Right renal cortex interstitium (tissue), 3 donors: ENCODE measurements around the gene HOXA6. TPM values are rescaled to one million over a fixed set of nuclear protein-coding genes. Genes with fewer than 3 reads are reported as not detected.

Experiments used
- DNase-seq, 3 donors: peaks; one replicate each; pipeline ENCODE4 v3.0.0-alpha.2; 2013; ENCODE audit warnings: low read depth in 3 of 3, low spot score in 2 of 3
- polyA plus RNA-seq, 3 donors: library from polyadenylated mRNA; unstranded; fragments of 120-200 nt; gene quantifications; one replicate each; pipeline ENCODE4 v1.2.1, GENCODE V29; 2013; ENCODE audit not compliant: insufficient read length in 3 of 3

Gene HOXA6
- polyA plus RNA-seq, 3 donors: 18.7 to 24.4 (median 22.0) TPM

DNA sequence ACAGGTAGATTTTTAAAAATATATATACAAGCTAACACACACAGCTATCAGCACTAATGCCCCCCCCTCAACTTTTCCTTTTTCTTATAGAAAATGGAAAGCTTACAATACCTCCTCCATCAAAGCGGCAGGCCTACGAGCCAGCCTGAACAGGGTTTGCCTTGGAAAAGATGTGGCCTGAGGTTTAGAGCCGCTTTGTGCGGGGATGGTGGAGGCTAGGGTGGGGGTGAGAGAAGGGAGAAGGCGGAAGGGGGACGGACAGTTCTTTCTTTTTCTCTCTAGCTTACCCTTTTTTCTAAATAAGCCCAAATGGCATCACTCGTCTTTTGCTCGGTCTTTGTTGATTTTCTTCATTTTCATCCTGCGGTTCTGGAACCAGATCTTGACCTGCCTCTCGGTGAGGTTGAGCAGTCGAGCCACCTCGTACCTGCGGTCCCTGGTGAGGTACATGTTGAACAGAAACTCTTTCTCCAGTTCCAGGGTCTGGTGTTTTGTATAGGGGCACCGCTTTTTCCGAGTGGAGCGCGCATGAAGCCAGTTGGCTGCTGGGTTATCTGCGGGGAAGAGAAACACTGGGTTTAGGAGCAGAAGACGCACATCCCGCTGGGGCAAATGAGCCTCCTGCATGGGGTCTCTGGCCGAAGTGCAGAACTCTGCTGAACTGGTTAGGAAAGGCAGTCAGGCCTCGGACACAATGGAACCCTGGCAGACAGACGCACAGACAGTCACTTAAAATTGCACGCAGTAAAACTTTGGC, 15.9 kb upstream of the HOXA6 start:
- DNase-seq: no peak

DNA sequence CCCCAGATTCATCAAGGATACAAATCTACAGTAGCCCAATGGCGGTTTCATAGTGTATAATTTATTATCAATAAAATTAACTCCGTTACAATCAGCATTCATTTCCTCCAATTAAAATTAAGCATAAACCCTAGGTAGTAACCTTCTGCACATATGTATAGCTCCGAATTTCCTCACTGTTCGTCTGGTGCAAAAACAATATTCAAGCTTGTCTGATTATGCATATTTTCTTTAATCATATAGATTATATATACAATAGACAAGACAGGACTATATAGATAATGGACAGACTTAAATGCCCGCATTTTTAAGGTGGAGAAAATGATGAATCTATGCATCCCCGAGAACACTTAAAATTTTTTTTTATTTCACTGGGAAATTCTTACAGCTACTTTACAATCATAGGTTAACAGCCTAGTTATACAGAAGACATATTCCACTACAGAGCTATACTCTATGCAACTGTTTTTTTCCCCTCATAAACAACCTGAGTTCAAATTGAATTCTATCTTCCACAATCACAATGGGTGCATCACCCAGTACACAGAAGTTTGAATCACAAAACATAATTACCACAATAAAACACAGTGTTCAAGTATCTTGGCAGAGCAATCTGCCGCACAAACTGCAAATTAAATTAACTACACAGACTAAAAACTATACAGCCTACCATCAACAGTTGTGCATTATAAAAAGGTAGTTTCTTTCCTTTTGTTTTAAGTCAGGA, 15.2 kb upstream of the HOXA6 start:
- no peak for DNase-seq

DNA sequence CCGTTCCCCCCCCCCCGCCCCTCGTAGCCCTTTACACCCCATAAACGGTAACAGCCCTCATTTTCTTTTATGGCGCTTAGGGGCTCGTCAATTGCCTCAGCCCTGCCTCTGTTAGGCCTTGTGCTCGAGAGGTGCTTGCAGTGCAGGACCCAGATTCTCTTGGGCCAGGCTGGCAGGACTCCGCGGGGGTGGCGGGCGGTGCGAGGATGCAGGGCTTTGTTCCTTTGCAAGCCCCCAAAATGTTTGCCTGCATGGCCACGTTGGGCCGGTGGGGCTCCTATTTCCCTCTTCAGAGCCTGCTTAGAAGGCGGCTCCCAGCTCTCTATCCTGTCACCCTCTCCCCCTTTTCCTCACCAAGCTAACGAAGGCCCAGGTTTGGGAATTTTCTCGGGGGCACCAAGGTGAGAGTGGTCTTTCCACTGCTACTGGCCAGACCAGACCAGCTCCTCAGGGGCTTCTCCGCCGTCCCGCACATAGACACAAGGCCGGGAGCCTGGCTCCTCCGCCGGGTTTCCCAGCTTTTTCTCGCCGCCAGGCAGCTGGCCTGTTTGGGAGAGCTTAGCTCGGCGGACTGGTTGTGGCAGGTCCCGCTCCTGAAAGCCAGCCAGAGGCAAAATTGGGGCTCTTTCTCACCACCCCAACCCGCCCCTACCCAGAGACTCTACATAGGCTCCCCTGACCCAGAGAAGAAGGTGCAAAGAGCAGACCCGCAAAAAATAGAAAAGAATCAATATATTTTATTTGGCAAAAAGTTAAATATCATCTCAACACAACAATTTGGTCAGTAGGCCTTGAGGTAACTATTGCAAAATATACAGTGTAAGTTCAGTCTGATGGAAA, 14.4 kb upstream of the HOXA6 start:
- no peak for DNase-seq

DNA sequence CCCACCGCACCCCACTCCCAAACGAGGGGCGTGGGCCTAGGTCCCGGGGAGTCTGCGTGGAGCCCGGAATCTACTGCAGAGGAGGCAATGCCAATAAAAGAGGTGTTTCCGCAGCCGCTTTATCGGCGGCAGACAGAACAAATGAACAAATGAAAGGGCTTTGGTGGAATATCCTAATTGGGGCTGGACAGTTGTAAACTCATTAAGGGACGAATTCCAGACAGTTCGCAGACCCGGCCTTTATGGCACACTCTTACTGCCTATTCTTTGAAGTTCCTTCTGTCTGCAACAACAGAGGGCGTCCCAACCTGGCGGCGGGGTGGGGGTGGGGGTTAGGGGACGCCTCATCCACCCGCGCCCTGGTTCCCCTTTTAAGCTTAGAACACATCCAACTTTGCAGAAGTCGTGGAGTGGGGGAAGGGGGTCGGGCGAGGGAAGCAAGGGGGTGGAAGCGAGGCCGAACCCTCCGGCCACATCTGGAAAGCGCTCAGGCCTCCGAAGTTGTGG, 13.7 kb upstream of the HOXA6 start:
- no peak for DNase-seq

DNA sequence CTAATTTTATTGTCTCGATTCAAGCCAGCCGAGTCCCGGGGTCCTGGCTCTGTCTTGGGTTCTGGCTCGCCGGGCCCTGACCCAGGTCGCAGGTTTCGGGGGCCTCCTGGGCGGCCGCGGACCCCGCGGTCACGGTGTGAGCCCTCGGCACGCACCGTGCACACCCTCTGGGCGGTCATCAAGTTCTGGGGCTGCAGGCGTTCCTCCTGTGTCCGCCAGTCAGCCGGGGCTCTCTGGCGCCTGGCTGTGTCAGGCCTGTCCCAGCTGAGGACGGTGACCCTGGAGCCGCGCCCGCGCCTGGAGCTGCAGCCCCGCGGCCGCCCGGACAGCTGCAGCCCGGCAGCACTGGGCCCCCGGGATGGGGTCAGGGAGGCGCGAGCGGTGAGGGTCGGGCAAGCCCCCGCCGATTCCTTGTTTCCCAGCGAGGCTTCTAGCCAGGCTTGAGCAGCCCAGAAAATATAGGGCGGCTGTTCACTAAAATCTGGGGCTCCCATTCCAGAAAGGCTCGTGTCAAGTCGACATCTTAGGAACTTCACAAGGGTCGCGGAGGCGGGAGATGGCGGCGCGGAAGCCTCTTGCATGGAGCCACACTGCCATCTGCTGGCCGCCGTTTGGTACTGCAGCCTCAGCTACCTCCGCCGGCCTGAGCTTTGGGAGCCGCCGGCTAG, 13.1 kb upstream of the HOXA6 start:
- DNase-seq: peak in 2 of 3 donors; percentile 88 to 91

DNA sequence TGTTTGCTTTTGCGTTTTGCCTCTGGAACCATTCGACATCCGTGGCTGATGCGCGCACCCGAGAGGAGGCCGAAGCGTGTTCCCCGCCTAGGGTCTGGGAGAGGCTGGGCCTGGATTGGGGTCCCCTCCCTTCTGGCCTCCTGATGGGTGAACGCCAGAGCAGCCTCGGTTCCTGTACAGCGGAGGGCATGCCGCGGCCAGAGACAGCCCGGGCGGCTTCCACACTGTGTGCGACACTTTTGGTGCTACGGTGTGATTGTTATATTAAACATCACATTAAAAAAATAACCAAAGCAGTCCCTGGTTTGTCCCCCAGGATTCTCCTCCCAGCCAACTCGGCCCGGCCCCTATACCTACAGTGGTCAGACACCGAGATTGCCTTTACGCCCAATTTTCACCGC, 12.6 kb upstream of the HOXA6 start:
- DNase-seq: no peak

DNA sequence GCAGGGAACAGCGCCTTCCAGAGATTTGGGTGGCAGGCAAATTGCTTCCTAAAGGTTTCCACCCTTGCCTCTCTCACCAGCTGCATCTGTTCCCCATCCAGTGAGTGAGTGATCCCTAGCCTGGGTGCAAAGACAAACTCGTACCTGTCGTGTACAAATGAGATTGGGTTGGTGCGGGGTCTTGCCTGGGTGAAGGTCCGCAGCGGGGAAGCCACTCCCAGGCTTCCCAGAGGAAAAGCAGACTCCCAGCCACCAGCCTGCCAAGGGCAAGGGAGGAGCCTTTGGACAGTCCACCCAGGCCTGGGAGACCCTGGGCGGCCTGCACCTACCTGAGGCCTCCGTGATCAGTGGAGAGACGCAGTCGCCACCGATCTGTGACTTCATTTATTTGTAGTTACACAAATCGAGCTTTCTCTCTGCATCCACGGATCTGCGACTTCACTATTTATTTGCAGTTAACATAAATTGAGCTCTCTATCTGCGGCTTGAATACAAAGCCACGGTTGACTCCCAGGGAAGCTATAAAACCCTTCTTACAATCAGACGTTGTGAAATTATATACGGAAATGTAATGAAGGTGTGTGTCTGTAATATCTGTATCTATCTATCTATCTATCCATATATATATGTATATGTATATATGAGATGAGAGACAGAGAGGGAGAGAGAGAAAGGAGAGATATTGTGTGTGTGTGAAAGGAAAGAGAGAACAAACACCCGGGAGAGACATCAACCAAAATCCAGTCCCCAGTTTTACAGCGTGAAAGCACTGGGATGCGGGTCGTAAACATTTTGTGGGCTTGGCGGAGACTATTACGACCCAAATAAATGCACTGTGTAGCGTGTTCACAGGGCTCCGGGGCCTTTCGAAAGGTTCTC, 11.9 kb upstream of the HOXA6 start:
- DNase-seq: no peak

DNA sequence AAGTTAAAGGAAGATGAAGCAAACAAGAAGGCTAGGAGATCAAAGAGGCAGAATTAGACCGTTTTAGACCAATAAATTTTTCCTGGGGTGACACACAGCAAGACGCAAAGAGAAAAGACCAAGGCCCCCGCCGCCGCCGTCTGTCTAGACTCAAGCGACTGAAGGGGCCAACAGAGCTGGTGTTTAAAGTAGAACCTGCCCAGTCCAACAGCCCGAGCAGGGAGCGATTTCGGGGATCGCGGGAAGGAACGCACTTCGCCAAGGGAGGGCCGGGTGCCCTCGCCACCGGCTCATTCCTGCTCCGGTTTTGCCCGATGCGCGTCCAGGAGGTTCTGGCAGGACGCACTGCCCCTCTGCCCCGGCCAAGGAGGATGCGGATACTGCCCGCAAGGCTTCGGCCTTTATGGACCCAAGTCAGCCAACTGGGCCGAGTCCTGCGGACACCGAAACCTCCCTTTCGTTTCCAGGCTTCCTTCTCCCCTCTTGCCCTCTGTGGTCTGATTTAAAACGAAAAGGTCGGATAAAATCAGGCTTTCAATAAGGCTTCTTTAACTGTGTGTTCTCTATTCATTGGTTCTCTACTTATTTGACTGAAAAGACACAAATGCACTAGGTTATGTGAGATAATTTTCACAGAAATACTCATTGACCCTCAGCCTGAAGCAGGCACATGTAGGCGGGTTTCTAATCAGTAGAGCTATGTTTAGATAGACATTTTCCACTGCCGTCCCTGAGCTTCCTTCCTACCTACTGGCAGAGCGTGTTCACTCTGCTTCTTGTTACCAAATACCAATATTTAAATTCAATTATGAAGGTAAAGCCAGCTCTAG, 11.1 kb upstream of the HOXA6 start:
- no peak for DNase-seq

DNA sequence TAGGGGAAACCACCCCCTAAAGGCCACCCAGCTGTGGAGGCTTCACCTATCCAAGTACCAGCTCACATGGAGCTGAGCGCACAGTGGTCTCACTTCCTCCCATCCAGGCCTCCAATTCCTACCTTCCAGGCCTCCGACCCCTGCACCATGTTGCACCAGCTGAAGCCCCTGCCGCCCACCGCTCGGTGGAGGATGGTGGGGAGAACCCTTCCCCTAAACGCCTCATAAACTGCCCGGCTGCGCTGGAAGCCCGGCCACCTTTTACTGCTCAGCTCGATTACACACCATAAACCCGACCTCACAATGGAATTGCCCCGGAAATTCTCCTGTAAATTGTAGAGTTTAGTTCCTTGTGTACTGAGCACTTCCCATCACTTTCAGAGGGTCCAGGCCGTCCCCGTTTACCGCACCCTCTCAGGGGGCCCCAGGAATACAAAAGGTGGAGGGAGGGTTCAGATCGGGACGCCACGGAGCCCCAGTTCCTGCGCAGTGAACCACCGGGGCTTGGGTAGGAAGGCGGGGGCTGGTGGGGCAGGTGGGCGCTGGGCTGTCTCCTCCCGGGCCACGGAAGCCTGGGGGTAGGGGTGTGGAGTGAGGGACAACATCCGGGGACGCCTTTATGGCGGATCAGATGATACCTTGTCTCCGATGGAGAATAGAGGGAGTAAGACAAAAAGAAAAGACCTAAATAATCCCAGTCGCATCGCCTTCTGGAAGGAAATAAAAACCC, 10.3 kb upstream of the HOXA6 start:
- no peak for DNase-seq

DNA sequence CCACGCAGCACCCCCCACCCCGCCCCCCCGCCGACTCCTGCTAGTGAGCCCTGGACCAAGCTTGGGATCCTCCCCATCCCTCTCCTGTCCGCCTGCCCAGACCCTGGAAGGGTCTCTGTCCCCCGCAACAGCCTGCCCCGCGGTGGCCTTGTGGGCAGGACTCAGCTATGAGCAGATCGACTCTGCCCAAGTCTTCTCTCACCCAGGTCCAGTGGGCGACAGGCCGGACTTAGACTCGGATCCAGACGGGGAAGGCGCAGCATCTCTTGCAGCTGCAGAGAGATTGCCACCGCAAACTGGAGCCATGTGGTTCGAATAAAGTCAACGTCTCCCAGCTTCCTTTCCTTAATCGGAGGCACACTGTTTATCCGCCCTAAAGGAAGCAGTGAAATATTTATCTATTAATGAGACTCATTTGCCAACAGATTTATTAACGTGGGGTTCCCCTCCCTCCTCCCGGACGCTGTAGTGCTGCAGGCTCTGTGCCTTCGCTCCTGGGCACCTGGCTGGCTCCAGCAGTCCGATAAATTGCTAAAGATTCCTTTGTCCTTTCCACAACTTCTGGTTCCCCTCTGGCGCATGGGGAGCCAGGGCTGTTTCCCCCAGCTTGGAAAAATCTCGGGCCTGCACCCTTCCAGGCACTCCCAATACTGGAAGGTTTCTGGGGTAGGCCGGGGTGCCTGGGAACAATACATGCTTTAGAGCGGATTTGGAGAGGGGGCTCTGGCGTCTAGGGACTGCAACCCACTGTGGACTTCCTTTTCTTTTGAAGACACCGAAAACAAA, 9.5 kb upstream of the HOXA6 start:
- DNase-seq: no peak

DNA sequence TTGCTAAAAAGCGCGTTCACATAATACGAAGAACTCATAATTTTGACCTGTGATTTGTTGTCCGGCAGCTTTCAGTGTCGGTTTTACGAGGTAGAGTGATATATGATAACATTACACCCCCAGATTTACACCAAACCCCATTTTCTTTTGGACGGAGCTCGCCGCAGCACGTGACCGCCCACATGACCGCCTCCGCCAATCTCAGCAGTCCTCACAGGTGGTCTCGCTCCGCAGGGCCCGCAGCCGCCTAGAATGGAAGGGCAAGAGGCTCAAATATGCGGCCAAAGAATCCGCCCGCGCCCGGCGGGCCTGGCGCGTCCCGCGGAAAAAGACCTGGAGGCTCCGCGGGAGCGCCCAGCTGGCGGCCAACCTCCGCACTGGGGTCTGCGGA, 8.9 kb upstream of the HOXA6 start, which contains the start of gene HOXA7:
HOXA7 (minus strand) TSS at position 168 of the 391 bp plus-strand sequence; CDS start at position 38, 130 bp downstream.
- peak in 1 of 3 donors; percentile 88 for DNase-seq

DNA sequence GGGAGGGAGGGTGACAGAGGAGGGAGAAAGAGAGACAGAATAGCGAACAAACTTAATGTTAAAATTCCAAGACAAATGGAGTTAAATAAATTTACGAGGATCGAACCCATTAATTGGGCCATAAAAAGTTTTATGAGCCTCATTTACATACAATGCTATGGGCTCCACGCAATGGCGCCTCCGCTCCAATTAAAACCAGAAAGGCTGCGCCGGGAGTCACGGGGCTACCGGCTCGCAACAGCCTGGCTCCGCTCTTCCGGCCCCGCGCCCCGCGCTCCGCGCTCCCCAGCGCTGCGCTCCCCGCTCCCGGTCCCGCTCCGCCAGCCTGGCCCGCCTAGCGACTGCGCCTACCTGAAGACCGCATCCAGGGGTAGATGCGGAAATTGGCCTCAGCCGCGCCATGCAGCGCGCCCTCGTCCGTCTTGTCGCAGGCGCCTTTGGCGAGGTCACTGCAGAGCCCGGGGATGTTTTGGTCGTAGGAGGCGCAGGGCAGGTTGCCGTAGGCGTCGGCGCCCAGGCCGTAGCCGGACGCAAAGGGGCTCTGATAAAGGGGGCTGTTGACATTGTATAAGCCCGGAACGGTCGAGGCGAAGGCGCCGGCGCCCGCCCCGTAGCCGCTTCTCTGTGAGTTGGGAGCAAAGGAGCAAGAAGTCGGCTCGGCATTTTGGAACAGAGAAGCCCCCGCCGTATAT, 8.4 kb upstream of the HOXA6 start:
- no peak for DNase-seq

DNA sequence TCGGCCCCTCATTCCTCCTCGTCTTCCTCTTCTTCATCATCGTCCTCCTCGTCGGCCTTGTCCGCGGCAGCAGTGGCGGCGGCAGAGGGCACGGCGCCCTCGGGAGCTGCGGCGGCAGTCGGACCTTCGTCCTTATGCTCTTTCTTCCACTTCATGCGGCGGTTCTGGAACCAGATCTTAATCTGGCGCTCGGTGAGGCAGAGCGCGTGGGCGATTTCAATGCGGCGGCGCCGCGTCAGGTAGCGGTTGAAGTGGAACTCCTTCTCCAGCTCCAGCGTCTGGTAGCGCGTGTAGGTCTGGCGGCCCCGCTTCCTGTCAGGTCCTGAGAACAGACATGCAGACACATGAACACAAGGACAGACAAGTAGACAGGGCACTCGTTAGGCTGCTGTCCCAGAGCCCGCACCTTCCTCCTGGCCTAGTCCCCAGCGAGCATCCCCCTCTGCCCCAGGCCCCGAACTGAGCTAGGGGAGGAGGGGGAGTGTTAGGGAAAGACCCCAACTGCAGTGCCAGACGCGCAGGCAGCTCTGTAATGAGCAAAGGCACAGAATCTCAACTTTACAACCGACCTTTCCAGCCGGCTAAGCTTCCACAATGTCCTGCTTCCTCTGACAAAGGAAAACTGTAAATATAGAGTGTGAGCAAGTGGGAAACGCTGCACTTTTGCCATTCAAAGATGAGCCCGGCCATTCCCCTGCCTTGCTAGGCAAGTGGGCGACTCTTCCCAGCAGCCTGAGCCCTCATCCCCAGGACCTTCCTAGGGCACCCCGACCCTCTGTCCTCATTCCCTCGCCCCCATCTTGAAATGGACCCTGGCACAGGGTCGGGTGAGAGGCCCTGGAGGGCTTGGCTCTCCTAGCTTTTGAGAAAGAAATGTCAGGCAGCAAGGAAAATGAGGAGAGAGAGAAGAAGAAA, 7.6 kb upstream of the HOXA6 start:
- no peak for DNase-seq

DNA sequence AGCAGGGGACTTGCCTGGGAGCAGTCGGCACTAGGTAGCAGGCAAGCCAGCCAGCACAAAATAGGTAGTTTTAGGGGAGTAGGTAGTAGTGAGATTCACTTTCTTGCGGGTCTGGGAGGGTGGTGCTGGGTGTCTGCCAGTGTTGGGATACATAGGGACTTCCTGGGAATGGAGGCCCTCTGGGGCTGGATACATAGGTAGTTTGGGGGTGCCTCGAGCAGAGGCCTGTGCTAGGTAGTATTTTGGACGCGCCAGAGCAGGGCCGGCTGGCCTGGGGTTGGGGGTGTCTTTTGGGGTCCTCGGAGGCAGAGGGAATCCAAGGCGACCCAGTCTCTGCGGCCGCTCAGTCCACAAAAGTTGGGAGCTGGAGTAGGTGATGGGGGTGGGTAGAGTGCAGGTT, 6.8 kb upstream of the HOXA6 start:
- no peak for DNase-seq

DNA sequence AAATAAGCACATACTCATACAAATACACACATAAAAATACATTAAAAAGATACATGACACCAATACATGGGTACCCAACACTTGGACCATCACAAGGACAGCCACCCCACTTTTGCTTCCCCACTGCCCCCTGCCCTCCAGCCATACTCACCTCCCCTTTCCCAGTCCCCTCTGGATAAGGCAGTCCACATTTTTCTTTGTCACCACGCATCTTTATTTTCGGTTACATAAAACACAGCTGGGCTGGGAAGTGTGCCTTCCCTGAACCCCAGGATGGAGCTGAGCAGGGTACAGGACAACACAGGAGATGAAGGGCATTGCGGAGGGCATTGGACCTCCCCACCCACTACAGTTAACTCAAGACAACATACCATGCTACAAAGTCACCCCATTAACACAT, 6.0 kb upstream of the HOXA6 start:
- no peak for DNase-seq
